Endothelial cell of umbilical vein (primary cell): Measurements from ENCODE around the gene SDC4. TPM values are rescaled to one million over a fixed set of nuclear protein-coding genes. Genes with fewer than 3 reads are reported as not detected.

ENCODE experiments used
- BruUV-seq: library from RNA; stranded (reverse); fragments of 400-500 nt; replicated peaks from 2 replicates; lab custom pipeline; 2021; lab: Mats Ljungman, UMichigan
- CTCF ChIA-PET: fragments of 300-600, 350-600 bp; sonication (Branson Sonifier 250); formaldehyde crosslinking; loops from one replicate; lab custom pipeline; 2021; ENCODE audit warnings: antibody characterized with exemption, inconsistent platforms; lab: Charles Lee
- POLR2A ChIA-PET: fragments of 300-600, 350-600 bp; sonication (Branson Sonifier 250); formaldehyde crosslinking; loops from one replicate; lab custom pipeline; 2021; ENCODE audit warnings: antibody characterized with exemption, inconsistent platforms; lab: Charles Lee
- DNase-seq: peaks from one replicate; pipeline ENCODE4 v3.0.0-alpha.2; 2011; ENCODE audit warnings: low read depth, low spot score
- FAIRE-seq: peaks from 2 replicates; lab custom pipeline; 2011; peaks lifted over from hg19 to GRCh38; lab: Jason Lieb, UNC
- H2AFZ ChIP-seq: 2 replicates; pipeline ENCODE4 v1.6.0; 2012; ENCODE audit warnings: low read depth, low read length, control low read depth, inconsistent platforms
- H3K27ac ChIP-seq: 2 replicates; pipeline ENCODE4 v1.5.1; 2011; ENCODE audit warnings: low read depth, mild to moderate bottlenecking, control low read depth, low read length, moderate library complexity; ENCODE audit not compliant: insufficient read depth
- H3K27me3 ChIP-seq, 2 experiments: 2 replicates each; pipeline versions ENCODE4 v1.6.0 to v1.6.1; 2011; ENCODE audit warnings: low read length in 2 of 2, mixed read lengths in 1 of 2; ENCODE audit not compliant: control insufficient read depth in 2 of 2, insufficient read depth in 2 of 2
- H3K36me3 ChIP-seq, 2 experiments: 2 replicates in 1 of 2; 3 replicates in 1 of 2; pipeline ENCODE4 v1.5.1; 2011; ENCODE audit warnings: low read length in 2 of 2, mild to moderate bottlenecking in 1 of 2, moderate library complexity in 1 of 2; ENCODE audit not compliant: control insufficient read depth in 2 of 2, insufficient read depth in 2 of 2; ENCODE audit errors: extremely low read depth in 1 of 2
- H3K4me1 ChIP-seq: 3 replicates; pipeline ENCODE4 v1.5.1; 2011; ENCODE audit warnings: mild to moderate bottlenecking, low read length; ENCODE audit not compliant: control insufficient read depth, insufficient read depth; ENCODE audit errors: extremely low read depth
- H3K4me2 ChIP-seq: 2 replicates; pipeline ENCODE4 v1.6.1; 2011; ENCODE audit warnings: low read length, control low read depth, mixed read lengths; ENCODE audit not compliant: insufficient read depth
- H3K4me3 ChIP-seq, 3 experiments: fragments of 200-600 bp in 1 of 3; sonication (generic), shearing (Covaris generic) in 1 of 3; replicated peaks in 1 of 3; 2 replicates each; pipeline ENCODE4 v1.5.1; 2011 to 2016; ENCODE audit warnings: control low read depth in 3 of 3, low read length in 3 of 3, mild to moderate bottlenecking in 2 of 3, inconsistent platforms in 1 of 3, low read depth in 1 of 3, moderate library complexity in 1 of 3; ENCODE audit not compliant: insufficient read depth in 1 of 3
- H3K79me2 ChIP-seq: 2 replicates; pipeline ENCODE4 v1.6.0; 2012; ENCODE audit warnings: low read length, inconsistent platforms; ENCODE audit not compliant: control insufficient read depth, insufficient read depth
- H3K9ac ChIP-seq: replicated peaks from 2 replicates; pipeline ENCODE3; 2011; ENCODE audit warnings: low read length, control low read depth; ENCODE audit not compliant: insufficient read depth; ENCODE audit errors: extremely low read depth
- H3K9me1 ChIP-seq: replicated peaks from 3 replicates; pipeline ENCODE4 v1.6.0; 2011; ENCODE audit warnings: mild to moderate bottlenecking, low read length; ENCODE audit not compliant: control insufficient read depth, insufficient read depth; ENCODE audit errors: extremely low read depth
- H3K9me3 ChIP-seq: replicated peaks from 2 replicates; pipeline ENCODE4 v1.5.1; 2012; ENCODE audit warnings: low read length, inconsistent platforms; ENCODE audit not compliant: control insufficient read depth, insufficient read depth
- H4K20me1 ChIP-seq: replicated peaks from 2 replicates; pipeline ENCODE3; 2011; ENCODE audit warnings: mild to moderate bottlenecking, low read length; ENCODE audit not compliant: control insufficient read depth, insufficient read depth; ENCODE audit errors: extremely low read depth
- CTCF ChIP-seq, 2 donors: IDR thresholded peaks; 1 replicate in 1 of 2; 2 replicates in 1 of 2; pipeline ENCODE4 v1.5.1; 2011; ENCODE audit warnings: low read length in 2 of 2, mild to moderate bottlenecking in 2 of 2, moderate library complexity in 2 of 2, control low read depth in 1 of 2, inconsistent platforms in 1 of 2, low read depth in 1 of 2; ENCODE audit not compliant: insufficient read depth in 1 of 2; ENCODE audit errors: extremely low read depth in 1 of 2
- EZH2 ChIP-seq: IDR thresholded peaks from 2 replicates; pipeline ENCODE4 v1.6.1; 2012; ENCODE audit warnings: borderline replicate concordance, low read depth, mild to moderate bottlenecking, moderate library complexity, low read length, inconsistent platforms; ENCODE audit not compliant: severe bottlenecking
- FOS ChIP-seq: IDR thresholded peaks from 2 replicates; pipeline ENCODE4 v1.6.1; 2011; ENCODE audit warnings: mild to moderate bottlenecking, low read length, moderate library complexity, borderline replicate concordance; ENCODE audit not compliant: insufficient read depth
- GATA2 ChIP-seq: IDR thresholded peaks from 2 replicates; pipeline ENCODE4 v1.7.0; 2011; ENCODE audit warnings: low read depth, mild to moderate bottlenecking, moderate library complexity, mixed read lengths, low read length; ENCODE audit not compliant: insufficient read length, insufficient read depth
- JUN ChIP-seq: IDR thresholded peaks from 2 replicates; pipeline ENCODE4 v1.6.1; 2011; ENCODE audit warnings: borderline replicate concordance, low read depth; ENCODE audit not compliant: insufficient read length, insufficient read depth
- MAX ChIP-seq: IDR thresholded peaks from 2 replicates; pipeline ENCODE4 v1.6.1; 2011; ENCODE audit not compliant: insufficient read depth, insufficient read length
- MYC ChIP-seq: IDR thresholded peaks from one replicate; pipeline ENCODE4 v1.6.1; 2011; ENCODE audit warnings: mild to moderate bottlenecking, low read depth, low read length
- POLR2A ChIP-seq: IDR thresholded peaks from 2 replicates; pipeline ENCODE4 v1.6.1; 2012; ENCODE audit warnings: low read depth, mild to moderate bottlenecking, control low read depth, low read length
- POLR2AphosphoS5 ChIP-seq: IDR thresholded peaks from 2 replicates; pipeline ENCODE4 v1.6.1; 2012; ENCODE audit warnings: low read depth, mild to moderate bottlenecking, control low read depth, low read length, moderate library complexity; ENCODE audit not compliant: insufficient read depth
- dilution Hi-C: fragments of 300-500 bp; cut with MboI; formaldehyde crosslinking; loops from one replicate; pipeline ENCODE4 v1.15.0; 2019; ENCODE audit warnings: low sequenced_read_pairs; ENCODE audit not compliant: extremely low pct_ligation_motif_present
- intact Hi-C: fragments of 100-400 bp; cut with micrococcal nuclease; formaldehyde crosslinking; loops from one replicate; pipeline ENCODE4 v1.10.0; 2022
- polyA plus RNA-seq, 4 experiments: library from polyadenylated mRNA; depleted of rRNA in 3 of 4; stranded (reverse) in 3 of 4; unstranded in 1 of 4; fragments of >200 nt; gene quantifications; 2 replicates each; pipeline versions ENCODE4 v1.2.1 to v1.2.3, GENCODE V29; 2011 to 2012; ENCODE audit warnings: missing spikeins in 1 of 4
- total RNA-seq: library from RNA; stranded (reverse); gene quantifications from 2 replicates; pipeline ENCODE4 v1.2.3, GENCODE V29; 2021

Gene SDC4
- total and polyA plus RNA-seq, 2 donors (not counting 3 experiments of a cell fraction or from before 2014, with no cell fraction given): 26.3 to 32.0 TPM

GRCh38 chr20:45339799-45340198 lies 8.4 kb downstream of the SDC4 start:
- Histone ChIP-seq H3K4me3 (no peak overlapping the region), H3K27ac (no peak overlapping the region), H2AFZ (no peak overlapping the region), H4K20me1 (no peaks in the 10 kb centered on the region), H3K27me3 (no peaks in the 10 kb centered on the region), H3K4me2 (no peak overlapping the region), H3K36me3 (peaks cover 0 to 3% of the 10 kb centered on the region in 2 experiments), H3K9me3 (no peaks in the 10 kb centered on the region), H3K79me2 (peaks cover 68% of the 10 kb centered on the region), H3K9ac (no peak overlapping the region), H3K9me1 (no peaks in the 10 kb centered on the region), H3K4me1 (peaks cover 49% of the 10 kb centered on the region)
- DNase-seq: no peak
- FAIRE-seq: no peak
- ChIA-PET POLR2A (interaction anchor here (1.4 kb wide), 1 partner anchor 9 kb away, joined by 3 read pairs; the partner anchor contains the start of gene SDC4), CTCF (no interaction called here)
- dilution Hi-C loops: no loop called here
- no TSS peak for BruUV-seq
- TF ChIP-seq POLR2A (no peak), JUN (no peak), POLR2AphosphoS5 (no peak), EZH2 (no peak), MYC (no peak), GATA2 (no peak), FOS (no peak), CTCF (IDR thresholded peaks at IDR 0.05; ENCODE audit: extremely low read depth in 1 of 2, insufficient read depth in 1 of 2, low read depth in 1 of 2, low read length in 2 of 2) (no peak), MAX (no peak)
- intact Hi-C loops: loop anchor here (10.0 kb wide), 1 partner anchor 575 kb away; the partner anchor contains the start of gene PLTP
